Measurements from ENCODE around the gene TECR. TPM values are rescaled to one million over a fixed set of nuclear protein-coding genes. Genes with fewer than 3 reads are reported as not detected.

Gene TECR
- total and polyA plus RNA-seq, 2 of the 4 experiments (the other 2 are of a cell fraction) = 46.2 to 81.2 TPM

- 0 out of 2 replicates have a peak, but pooled peaks cover 9% of the 10 kb centered on the region for H3K9me1 ChIP-seq (ENCODE audit: insufficient read depth, low read length)
- no peak overlapping the region for H3K27ac ChIP-seq (ENCODE audit: insufficient read depth, low read length)
- DNase-seq (no peak), ATAC-seq (ENCODE audit: low read depth) (no peak)
- peaks cover 27% of the 10 kb centered on the region for H3K36me3 ChIP-seq (ENCODE audit: control insufficient read depth, insufficient read depth, low read length)
- no peaks in the 10 kb centered on the region for H3K27me3 ChIP-seq (ENCODE audit: control insufficient read depth, insufficient read depth, low read length)
- no peak overlapping the region for H2AK5ac ChIP-seq (ENCODE audit: low read depth, low read length)
- POLR2A ChIA-PET (ENCODE audit: unreplicated experiment) = no interaction called here
- dilution Hi-C loops (cut with HindIII; ENCODE audit: low sequenced_read_pairs, unreplicated experiment) (no loop called here), intact Hi-C loops (cut with micrococcal nuclease) (loop anchor here (10.0 kb wide), 1 partner anchor 598 kb away; no protein-coding TSS in a partner anchor), in situ Hi-C loops (cut with MboI; ENCODE audit: low sequenced_read_pairs) (no loop called here)
- no peak overlapping the region for H2BK20ac ChIP-seq (ENCODE audit: low read depth, low read length)
- no peak overlapping the region for H4K91ac ChIP-seq (ENCODE audit: insufficient read depth, low read depth, low read length)
- H2AK9ac ChIP-seq (replicated peaks; ENCODE audit: low read depth, low read length, poor library complexity) = peak overlapping the region; percentile 57
- no CpG with 5 or more reads among the region's 18 CpGs for WGBS, 2 experiments (ENCODE audit: extremely low coverage in 2 of 2, insufficient read length in 1 of 2)
- no peak overlapping the region for H3K14ac ChIP-seq (replicated peaks; ENCODE audit: low read depth, low read length)
- CTCF ChIA-PET = interaction anchor here (0.6 kb wide), 1 partner anchor 65 kb away, joined by 3 read pairs; no protein-coding TSS in a partner anchor
- no peak overlapping the region for H3K18ac ChIP-seq (ENCODE audit: low read depth, low read length)
- no peak overlapping the region for H2BK15ac ChIP-seq (ENCODE audit: low read depth, low read length)
- H2AFZ ChIP-seq (replicated peaks; ENCODE audit: low read length, poor library complexity) = peak overlapping the region; percentile 69
- no TSS peak for BruUV-seq (replicated peaks)
- no peak overlapping the region for H4K8ac ChIP-seq (ENCODE audit: low read depth in 2 of 2, low read length in 2 of 2)
- no peak overlapping the region for H3K4me2 ChIP-seq (ENCODE audit: low read depth, low read length)
- TF ChIP-seq MAFK (IDR thresholded peaks at IDR 0.05; ENCODE audit: low read depth, low read length) (no peak), CEBPB (IDR thresholded peaks at IDR 0.05; ENCODE audit: low read depth, low read length) (peak; percentile 53), SMC3 (IDR thresholded peaks at IDR 0.05; ENCODE audit: low read depth, low read length) (no peak), RFX5 (IDR thresholded peaks at IDR 0.05; ENCODE audit: low read depth, low read length) (no peak)
- no peak overlapping the region for H3K23ac ChIP-seq (ENCODE audit: low read depth, low read length)
- H3K9me3 ChIP-seq (ENCODE audit: control insufficient read depth, insufficient read depth, low read length) = no peaks in the 10 kb centered on the region
- H3K79me1 ChIP-seq (ENCODE audit: low read depth in 1 of 2, low read length in 2 of 2) = peaks cover 16 to 56% of the 10 kb centered on the region in 2 experiments
- H3K9ac ChIP-seq (ENCODE audit: low read depth, low read length) = no peak overlapping the region
- H3K56ac ChIP-seq (ENCODE audit: extremely low read depth, insufficient read depth, low read length) = no peak overlapping the region
- no peak overlapping the region for H2BK5ac ChIP-seq (ENCODE audit: low read depth, low read length, poor library complexity, severe bottlenecking)
- H3K4ac ChIP-seq (ENCODE audit: low read depth, low read length) = no peak overlapping the region
- no peak overlapping the region for H4K5ac ChIP-seq (ENCODE audit: low read depth, low read length)
- no peak overlapping the region for H3K4me3 ChIP-seq (ENCODE audit: insufficient read depth, low read depth, low read length)
- peaks cover 12% of the 10 kb centered on the region for H3K4me1 ChIP-seq (ENCODE audit: control insufficient read depth, insufficient read depth, low read length)
- H2BK120ac ChIP-seq (ENCODE audit: low read depth, low read length) = no peak overlapping the region
- H4K20me1 ChIP-seq (ENCODE audit: insufficient read depth, low read length) = peaks cover 33% of the 10 kb centered on the region
These were observed 47.0 kb upstream of the TECR start for GRCh38 chr19:14482172-14482941.

Measured in IMR-90 (cell line).